HG02623 (cell line): Measurements from ENCODE around the gene CD81.

ENCODE experiments used
- ATAC-seq: cut with Tn5 transposase; IDR thresholded peaks from one replicate; pipeline ENCODE4 v1.9.1; 2021; ENCODE audit warnings: moderate library complexity; ENCODE audit not compliant: unreplicated experiment

CD81 gene

DNA sequence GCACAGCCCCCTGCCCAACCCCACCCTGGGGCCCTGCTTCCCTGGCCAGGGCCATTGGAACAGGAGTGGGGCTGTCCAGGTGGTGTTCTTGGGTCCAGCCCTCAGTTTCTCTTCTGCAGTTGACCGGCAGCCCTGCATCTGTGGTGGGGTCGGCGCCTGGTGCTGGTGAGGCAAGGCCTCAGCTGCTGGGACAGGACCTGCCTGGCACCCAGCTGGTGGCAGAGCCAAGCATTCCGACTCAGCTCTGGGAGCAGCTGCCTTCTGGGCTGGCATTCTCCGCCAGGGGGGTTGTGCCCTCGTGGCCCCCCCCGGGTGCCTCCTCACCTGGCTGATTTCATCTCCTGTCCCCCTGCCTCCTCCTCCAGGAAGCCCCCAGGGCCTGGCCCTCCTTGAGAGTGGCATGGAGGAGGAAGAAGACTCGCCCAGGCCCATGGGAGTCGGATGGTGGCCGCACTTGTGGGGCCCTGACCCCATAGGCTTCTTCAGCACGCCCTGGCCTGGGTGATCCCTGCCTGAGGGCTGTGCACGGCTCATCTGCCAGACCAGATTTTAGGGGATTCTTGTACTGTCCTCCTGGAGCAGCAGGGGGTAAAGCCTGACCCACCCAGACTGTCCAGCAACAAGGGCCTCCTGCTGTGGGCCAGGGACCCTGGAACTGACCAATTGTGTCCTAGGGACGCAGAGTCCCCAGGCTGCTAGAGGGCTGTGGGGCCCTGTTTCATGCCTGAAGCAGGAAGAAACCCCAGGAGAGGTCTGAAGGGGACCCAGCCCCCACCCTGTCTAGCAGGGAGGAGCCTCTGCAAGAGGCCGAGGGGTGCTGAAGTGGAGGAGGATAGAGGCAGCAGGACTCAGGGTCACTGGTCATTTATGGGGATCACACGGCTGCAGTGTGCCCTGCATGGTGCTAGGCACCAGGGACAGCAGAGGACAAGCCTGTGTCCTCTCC, 11.6 kb downstream of the CD81 start:
- ATAC-seq, result no peak

DNA sequence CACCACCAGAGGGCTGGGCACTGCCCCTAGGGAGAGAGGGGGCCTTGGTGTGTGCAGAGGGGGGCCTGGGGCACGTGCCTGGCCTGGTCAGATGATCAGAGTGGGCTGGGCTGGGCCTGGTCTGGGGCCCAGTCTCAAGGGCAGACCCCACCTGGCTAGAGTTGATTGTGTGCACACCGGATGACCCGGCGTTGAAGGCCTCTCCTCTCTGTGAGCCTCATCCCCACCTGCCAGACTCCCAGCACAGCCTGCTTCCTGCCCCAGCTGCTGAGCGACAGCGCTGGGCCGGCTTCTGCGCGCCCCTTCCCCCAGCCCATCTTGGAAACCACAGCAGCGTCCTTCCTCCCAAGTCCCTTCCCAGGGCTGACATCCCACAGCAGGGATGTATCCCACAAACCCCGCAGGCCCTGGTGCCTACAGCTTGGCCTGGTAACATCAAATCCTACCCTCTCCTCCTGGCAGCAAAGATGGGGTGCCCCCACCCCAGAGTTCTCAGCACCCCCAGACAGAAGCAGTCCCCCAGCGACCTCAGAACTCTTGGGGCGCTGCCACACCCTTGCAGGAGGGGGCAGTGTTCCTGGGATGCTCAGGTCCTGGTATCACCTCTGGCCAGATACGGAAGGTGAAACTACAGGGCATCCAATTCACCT, 12.4 kb downstream of the CD81 start:
- no peak for ATAC-seq

DNA sequence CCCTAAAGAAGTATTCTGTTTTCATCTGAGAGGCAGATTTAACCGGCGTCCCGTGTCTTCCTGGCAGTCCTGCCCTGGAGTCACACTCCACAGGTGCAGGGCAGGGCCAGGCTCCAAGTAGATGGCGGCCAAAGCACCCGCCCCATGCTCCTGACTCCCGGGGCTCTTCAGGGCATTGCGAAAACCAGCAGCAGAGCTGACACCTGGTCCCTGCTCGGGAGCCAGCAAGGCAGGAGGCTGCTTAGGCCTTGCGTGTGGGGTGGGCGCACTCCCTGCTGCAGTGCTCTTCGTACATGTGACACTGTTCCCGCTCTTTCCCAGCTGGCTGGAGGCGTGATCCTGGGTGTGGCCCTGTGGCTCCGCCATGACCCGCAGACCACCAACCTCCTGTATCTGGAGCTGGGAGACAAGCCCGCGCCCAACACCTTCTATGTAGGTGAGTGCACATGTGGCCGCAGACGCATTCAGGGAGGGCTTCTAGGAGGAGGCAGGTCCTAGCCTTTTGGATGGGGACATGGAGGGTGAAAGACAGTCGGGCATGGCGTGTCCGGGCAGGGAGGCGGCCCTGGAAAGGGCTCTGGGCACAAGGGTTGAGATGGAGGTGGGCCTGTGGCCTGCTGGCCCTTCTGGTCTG, 13.1 kb downstream of the CD81 start:
- no peak for ATAC-seq

DNA sequence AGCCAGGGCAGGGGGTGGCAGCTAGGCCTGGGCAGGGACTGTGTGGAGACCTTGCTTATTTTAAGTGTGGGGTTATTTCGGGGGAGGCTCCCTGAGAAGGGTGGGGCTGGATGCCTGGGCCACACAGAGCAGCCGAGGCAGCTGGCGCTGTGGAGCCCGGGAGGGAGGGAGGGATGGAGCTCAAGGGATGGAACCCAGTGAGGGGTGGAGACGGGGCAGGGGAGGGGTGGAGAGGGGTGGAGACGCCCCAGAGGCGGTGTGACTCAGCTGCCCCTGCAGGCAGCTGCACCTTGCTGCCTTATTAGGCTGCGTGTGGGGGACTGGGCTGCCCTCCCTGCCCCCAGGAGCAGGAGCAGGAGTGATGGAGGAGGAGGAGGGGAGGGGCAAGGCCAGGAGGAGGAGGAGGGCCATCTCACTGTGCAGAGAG, 13.6 kb downstream of the CD81 start:
- no peak for ATAC-seq

DNA sequence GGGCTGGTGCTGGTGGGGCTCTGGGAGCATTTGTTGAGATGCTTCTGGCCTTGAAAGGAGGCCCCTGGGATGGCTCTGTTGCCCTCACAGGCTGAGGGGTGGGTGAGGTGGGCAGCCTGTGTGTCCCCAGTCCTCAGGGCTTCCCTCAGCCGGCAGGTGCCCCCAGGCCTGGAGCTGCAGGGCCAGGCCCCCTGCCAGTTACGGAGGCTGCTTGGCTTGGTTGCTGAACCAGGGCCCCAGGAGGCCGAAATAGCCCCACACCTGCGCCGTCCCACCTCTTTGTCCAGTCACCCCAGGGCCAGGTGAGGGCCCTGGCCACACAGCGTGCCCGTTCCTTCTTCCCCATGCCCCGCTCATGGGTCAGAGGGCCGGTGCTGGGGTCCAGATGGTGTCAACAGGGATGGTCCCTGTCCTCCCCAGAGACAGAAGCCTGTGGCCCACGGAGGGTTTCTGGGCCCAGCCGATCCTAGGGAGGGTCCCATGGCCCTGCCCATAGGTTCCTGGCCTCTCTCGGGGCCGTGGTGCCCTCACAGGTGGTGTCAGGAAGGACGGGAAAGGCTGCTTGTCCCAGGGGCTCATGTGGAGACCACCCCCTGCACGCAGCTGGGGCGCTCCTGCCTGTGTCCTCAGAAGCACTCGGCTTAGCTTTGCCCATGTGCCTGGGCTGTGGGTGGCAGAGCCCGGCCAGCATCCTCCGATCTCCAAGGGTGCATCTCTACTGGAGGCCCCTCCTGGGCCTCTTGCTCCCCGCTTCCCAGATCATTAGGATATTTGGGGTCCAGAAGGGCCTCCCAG, 14.3 kb downstream of the CD81 start:
- ATAC-seq, result no peak

DNA sequence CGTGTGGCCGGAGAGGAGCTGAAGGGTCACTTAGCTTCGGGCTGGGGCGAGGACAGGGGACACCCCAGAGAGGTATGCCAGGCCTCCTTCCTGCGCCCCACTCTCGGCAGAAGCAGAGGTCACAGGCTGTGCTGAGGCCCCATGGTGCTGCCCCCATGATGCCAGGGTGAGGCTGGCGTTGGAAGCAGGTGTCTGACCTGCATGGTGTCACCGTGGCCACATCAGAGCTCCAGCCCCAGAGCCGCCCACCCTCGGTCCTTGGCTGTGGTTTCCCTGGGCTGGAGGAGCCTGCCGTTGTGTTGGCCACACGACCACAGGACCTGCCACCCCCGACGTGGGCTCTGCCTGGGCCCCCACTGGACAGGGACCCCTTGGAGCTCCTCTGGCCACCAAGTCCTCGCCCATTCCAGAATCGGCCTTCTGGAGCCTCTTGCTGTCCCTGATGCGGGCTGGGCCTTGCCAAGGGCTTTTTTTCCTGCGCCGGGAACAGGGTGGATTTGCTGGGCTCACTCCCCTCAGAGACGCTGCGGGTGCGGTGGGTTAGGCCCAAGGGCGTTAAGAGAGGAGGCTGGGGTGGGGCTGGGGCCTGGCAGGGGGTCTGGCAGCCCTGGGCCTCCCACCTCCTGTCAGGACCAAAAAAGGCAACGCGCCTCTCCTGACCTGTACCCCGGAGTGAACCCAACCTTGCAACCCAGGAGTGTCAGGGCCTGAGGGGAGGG, 15.3 kb downstream of the CD81 start:
- no peak for ATAC-seq

DNA sequence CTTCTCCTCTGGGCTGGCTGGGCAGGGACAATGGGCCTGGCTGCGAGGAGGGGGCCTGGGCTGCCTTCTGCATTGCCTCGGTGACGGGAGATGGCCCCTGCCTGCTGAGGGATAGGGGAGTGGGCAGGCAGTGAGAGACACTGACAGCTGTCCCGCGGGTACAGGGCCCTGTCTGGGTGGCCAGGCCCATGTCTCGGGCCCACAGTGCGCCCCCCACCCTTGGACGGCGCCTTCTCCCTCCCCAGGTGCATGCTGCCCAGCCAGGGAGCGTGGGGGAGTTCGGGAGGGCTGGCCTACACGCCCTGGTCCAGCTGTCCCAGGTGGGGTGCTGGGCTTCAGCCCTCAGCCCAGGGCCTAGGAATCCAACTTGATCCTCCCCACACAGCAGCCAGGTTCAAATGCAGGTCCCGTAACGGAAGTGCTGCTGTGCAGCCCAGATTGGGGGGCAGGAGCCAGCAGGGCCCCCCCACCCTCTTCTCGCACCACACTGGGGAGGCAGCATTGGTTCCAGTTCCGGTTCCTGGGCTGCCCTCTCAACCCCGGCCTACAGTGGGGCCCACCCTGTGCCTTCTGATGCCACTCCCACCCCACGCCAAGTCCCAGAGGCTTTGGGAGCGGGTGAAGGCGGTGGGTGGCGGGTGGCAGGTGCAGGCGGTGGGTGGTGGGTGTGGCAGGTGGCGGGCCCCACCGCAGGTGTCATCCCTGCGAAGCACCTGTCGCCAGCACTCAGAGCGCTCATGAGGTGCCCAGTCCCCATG, 16.2 kb downstream of the CD81 start:
- no peak for ATAC-seq

DNA sequence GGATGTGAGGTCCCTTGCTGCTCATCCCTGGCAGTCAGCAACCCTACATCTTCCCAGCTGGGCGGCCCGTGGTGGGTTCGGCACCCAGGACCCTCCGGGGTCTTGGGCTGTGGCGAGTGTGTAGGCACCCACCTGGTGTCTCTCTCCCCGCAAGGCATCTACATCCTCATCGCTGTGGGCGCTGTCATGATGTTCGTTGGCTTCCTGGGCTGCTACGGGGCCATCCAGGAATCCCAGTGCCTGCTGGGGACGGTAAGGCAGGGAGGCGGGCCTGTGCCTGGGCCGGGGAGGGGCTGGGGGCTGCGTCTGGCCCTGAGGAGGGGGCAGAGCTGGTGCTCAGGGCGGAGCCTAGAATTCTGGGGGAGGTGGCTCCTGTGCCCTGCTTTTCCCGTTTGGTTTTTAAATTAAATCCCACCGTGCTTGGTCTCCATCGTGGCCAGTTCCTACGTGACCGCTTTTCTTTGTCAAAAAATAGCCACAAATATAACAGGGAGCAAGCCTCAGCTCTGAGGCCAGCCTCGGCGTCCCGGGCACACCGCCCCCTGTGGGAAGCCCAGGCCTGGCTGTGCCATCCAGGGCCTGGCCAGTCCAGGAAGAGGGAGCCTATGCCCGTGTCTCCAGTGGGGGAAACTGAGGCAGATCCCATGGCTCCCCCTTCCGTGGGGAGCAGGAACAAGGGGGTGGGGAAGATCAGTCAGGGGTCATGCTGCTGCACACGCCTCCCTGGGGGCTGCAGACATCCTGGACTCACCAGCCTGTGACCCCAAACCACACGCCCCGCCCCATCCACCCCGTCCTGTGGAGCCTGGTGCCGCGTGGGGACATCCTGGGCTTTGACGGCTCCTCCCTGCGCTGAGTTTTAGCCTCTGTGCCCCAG, 17.1 kb downstream of the CD81 start:
- no peak for ATAC-seq

DNA sequence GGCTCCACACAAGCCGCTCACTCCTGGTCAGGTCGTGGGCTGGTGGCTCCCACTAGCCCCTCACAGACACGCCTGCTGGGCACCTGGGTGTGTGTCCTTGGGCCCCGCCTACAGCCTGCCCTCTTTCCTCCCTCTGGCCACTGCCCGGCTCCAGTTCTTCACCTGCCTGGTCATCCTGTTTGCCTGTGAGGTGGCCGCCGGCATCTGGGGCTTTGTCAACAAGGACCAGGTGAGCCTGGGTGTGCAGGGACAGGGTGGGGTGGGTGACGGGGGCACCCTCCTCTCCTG, 17.7 kb downstream of the CD81 start:
- ATAC-seq, result no peak

DNA sequence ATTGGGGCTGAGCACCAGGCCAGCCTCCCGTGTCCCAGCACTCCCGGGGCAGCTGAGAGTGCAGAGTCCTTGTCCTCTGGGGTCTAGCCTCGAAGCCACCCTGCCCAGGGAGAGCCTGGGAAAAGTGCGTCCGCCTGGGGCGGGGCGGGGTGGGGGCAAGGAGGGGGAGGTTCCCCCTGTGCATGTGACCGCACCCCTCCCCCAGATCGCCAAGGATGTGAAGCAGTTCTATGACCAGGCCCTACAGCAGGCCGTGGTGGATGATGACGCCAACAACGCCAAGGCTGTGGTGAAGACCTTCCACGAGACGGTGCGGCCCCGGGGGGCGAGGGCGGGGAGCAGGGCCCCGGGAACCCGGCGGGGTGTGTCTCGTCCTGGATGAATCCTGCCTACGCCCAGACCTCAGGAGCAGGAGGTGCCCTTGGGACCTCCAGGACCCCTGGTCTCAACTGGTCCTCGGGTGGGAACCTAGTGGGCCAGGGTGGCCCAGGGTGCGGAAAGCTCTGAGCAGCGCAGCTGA, 18.2 kb downstream of the CD81 start:
- ATAC-seq, result no peak

DNA sequence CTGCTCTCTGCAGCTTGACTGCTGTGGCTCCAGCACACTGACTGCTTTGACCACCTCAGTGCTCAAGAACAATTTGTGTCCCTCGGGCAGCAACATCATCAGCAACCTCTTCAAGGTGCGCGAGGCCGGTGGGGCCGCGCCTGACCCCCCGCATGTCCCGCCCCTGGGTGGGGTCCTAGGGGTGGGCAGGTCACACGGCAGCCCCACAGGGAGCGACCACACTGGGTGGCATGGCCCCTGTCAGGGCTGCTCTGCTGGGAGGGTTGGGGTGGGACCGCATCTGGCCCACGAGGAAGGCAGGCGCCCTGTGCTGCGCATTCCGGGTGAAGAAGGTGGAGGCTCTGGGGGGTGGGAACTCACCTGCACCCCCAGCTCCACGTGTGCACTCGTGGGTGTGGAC, 18.7 kb downstream of the CD81 start:
- no peak for ATAC-seq

DNA sequence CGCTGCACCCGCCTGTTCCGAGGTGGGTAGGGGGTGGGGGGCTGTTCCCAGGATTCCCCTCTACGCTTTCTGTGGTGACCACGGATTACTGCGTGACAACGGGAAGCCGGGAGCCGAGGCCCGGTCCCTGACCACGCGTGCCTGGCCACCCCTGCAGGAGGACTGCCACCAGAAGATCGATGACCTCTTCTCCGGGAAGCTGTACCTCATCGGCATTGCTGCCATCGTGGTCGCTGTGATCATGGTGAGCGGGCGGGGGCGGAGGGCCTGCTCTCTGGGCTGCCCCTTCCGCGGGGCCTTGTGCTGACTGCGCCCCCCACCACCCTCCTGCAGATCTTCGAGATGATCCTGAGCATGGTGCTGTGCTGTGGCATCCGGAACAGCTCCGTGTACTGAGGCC, 19.4 kb downstream of the CD81 start:
- no peak for ATAC-seq

DNA sequence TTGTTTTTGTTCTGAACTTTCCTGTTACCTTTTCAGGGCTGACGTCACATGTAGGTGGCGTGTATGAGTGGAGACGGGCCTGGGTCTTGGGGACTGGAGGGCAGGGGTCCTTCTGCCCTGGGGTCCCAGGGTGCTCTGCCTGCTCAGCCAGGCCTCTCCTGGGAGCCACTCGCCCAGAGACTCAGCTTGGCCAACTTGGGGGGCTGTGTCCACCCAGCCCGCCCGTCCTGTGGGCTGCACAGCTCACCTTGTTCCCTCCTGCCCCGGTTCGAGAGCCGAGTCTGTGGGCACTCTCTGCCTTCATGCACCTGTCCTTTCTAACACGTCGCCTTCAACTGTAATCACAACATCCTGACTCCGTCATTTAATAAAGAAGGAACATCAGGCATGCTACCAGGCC, 19.9 kb downstream of the CD81 start:
- ATAC-seq, result no peak

DNA sequence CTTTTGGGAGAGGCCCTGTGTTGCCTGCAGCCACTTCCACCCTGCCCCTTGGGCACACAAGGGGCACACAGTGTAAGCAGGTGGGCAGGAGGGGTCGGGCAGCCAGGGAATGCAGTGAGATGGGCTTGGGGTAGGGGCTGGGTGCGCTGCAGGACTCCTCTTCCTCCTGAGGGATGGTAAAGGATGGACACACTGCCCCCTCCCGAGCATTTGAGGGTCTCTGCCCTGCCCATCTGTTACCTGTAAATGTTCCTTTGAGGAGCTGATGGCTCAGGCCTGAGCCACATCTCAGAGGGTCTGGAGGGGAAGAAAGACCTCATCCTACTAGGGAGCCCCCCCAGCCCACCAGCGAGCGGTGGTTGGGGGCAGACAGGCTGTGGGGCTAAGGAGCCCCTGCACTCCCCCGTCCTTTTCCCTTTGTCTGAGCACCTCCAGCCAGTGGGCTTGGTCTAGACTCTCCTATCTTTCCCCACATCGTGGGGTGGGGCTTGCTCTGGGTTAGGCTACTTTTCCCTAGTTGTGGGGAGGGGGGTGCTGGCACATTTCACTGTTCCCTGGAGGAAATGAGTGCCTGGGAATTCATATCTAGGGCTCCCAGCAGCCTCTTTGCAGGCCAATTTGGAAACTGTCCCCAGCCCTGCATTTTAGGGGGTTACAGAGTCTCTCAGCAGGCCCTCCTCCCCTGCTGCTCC, 21.7 kb downstream of the CD81 start:
- no peak for ATAC-seq

DNA sequence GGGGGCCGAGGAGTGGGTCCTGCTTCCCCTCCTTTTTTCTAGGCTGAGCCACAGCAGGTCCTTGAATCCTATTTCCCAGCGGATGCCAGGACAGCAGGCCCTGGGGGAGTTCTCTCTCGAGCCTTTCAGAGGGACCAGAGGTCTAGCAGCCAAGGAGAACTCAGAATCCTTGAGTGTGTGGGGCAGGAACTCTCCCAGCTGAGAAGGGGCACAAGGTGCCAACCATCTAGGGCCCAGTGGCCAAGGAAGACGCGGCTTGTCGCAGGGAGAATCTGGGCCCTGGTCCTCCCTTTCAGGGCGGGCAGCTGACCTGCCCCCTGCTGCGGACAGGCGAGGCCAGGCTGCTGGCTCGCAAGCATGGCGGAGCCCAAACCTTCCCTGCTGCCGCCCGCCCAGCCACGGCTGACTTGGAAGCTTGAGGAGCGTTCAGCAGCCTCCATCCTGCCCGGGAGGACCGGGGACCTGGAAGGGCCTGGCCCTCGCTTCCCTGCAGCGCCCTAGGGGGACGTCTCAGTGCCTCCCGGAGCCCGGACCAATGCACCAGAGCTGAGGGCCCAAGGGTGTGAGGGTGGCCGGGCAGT, 22.5 kb downstream of the CD81 start:
- ATAC-seq, result no peak

DNA sequence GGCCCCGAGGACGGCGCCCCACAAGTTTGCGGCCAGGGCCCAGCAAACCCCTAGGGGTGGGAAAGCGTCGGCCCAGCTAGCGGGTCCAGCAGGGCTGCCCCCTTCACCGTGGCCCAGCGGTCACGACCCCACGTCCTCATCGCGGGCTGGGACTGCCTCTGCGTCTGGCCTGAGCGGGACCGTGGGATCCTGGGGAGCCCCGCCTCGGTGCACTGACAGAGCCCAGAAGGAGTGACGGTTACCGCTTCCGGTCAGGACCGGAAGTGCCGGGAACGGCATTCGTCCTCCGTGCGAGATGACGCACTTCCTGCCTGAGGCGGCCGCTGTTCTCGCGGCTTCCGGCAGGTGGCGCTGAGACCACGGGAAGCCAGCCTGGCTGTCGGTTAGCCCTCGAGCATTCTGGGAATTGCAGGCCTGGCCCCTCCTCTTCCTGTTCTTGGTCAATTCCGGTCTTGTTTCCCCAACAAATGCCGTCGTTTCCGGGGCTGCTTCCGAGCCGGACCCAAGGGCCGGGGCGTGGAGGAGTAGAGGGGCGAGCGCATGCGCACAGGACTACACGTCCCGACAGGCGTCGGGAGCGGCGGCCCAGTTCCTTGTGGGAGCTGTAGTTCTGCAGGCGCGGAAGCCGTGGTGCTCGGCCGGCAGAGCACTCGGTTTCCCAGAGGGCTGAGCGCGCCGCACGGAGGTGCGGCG, 23.1 kb downstream of the CD81 start, which contains the start of gene TSSC4:
TSSC4 (plus strand) TSS at position 682 of the 693 bp plus-strand sequence. CDS start 1,884 bp downstream, outside the sequence.
- peak; percentile 78 for ATAC-seq
